ENCODE results near the gene DNTTIP2.
"Not testable (repeated sequence)": the region's sequence is repeated elsewhere in the genome, so short reads cannot be mapped to it uniquely, and the experiment has no call there.

Gene DNTTIP2

GRCh38 chr1:93878889-93879586, at the start of gene DNTTIP2:
Gene DNTTIP2 (minus strand): TSS chr1:93879206. CDS start chr1:93879148, 58 bp downstream.
- peak; percentile 91 for DNase-seq
- no peaks in the 10 kb centered on the region for H3K27me3 Mint-ChIP-seq
- H3K9me3 Mint-ChIP-seq: no peaks in the 10 kb centered on the region
- H3K27ac Mint-ChIP-seq: peak within 1 kb of the TSS; percentile 100
- H3K4me1 Mint-ChIP-seq (ENCODE audit: low read depth): peaks cover 52% of the 10 kb centered on the region
- peaks cover 61% of the 10 kb centered on the region for H3K36me3 Mint-ChIP-seq (ENCODE audit: low read depth)
- H3K4me3 Mint-ChIP-seq: peak within 1 kb of the TSS; percentile 98

- no peak overlapping the region for H3K27ac Mint-ChIP-seq
Measured at GRCh38 chr1:93925206-93925605, 46.2 kb upstream of the DNTTIP2 start.

GRCh38 chr1:93919780-93920179, 40.8 kb upstream of the DNTTIP2 start:
- H3K4me3 Mint-ChIP-seq: no peak overlapping the region
- no peak for DNase-seq
- no peaks in the 10 kb centered on the region for H3K4me1 Mint-ChIP-seq (ENCODE audit: low read depth)
- H3K36me3 Mint-ChIP-seq (ENCODE audit: low read depth): no peaks in the 10 kb centered on the region
- no peak overlapping the region for H3K27ac Mint-ChIP-seq
- no peaks in the 10 kb centered on the region for H3K9me3 Mint-ChIP-seq
- H3K27me3 Mint-ChIP-seq: no peaks in the 10 kb centered on the region

More at GRCh38 chr1:93925206-93925605, 46.2 kb upstream of the DNTTIP2 start:
- Mint-ChIP-seq H3K27me3 (no peaks in the 10 kb centered on the region), H3K4me1 (ENCODE audit: low read depth) (no peaks in the 10 kb centered on the region), H3K36me3 (ENCODE audit: low read depth) (no peaks in the 10 kb centered on the region), H3K4me3 (no peak overlapping the region), H3K9me3 (peaks cover 24% of the 10 kb centered on the region)
- DNase-seq: no peak

DNA sequence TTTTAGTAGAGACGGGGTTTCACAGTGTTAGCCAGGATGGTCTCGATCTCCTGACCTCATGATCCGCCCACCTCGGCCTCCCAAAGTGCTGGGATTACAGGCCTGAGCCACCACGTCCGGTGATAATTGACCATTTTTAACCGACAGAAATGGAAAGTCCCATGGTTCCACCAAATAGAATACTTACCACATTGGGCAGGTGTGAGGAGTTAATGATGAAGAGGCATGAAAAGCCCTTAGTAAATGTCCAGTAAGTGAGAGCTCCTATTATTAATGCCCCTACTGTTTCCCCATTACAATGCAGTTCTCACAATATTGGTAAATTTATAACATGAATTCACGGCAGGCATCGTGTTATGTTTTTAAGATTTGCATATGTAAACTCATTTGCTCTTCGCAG, 38.3 kb upstream of the DNTTIP2 start:
- no peaks in the 10 kb centered on the region for H3K27me3 Mint-ChIP-seq
- H3K36me3 Mint-ChIP-seq (ENCODE audit: low read depth): no peaks in the 10 kb centered on the region
- DNase-seq: no peak
- no peak overlapping the region for H3K4me3 Mint-ChIP-seq
- no peaks in the 10 kb centered on the region for H3K4me1 Mint-ChIP-seq (ENCODE audit: low read depth)
- H3K9me3 Mint-ChIP-seq: no peaks in the 10 kb centered on the region
- no peak overlapping the region for H3K27ac Mint-ChIP-seq

GRCh38 chr1:93910880-93911279, 31.9 kb upstream of the DNTTIP2 start:
- peaks cover 29% of the 10 kb centered on the region for H3K4me1 Mint-ChIP-seq (ENCODE audit: low read depth)
- H3K27me3 Mint-ChIP-seq; DNase-seq; H3K27ac Mint-ChIP-seq; H3K4me3 Mint-ChIP-seq; H3K36me3 Mint-ChIP-seq (ENCODE audit: low read depth); H3K9me3 Mint-ChIP-seq: not testable (repeated sequence)

- Mint-ChIP-seq H3K36me3 (ENCODE audit: low read depth) (peaks cover 2% of the 10 kb centered on the region), H3K9me3 (peaks cover 3% of the 10 kb centered on the region), H3K4me1 (ENCODE audit: low read depth) (peaks cover 32% of the 10 kb centered on the region), H3K27me3 (no peaks in the 10 kb centered on the region), H3K4me3 (peak overlapping the region; percentile 84), H3K27ac (peak overlapping the region; percentile 89)
- DNase-seq: no peak
Measured at GRCh38 chr1:93910305-93910704, 31.3 kb upstream of the DNTTIP2 start.

DNA sequence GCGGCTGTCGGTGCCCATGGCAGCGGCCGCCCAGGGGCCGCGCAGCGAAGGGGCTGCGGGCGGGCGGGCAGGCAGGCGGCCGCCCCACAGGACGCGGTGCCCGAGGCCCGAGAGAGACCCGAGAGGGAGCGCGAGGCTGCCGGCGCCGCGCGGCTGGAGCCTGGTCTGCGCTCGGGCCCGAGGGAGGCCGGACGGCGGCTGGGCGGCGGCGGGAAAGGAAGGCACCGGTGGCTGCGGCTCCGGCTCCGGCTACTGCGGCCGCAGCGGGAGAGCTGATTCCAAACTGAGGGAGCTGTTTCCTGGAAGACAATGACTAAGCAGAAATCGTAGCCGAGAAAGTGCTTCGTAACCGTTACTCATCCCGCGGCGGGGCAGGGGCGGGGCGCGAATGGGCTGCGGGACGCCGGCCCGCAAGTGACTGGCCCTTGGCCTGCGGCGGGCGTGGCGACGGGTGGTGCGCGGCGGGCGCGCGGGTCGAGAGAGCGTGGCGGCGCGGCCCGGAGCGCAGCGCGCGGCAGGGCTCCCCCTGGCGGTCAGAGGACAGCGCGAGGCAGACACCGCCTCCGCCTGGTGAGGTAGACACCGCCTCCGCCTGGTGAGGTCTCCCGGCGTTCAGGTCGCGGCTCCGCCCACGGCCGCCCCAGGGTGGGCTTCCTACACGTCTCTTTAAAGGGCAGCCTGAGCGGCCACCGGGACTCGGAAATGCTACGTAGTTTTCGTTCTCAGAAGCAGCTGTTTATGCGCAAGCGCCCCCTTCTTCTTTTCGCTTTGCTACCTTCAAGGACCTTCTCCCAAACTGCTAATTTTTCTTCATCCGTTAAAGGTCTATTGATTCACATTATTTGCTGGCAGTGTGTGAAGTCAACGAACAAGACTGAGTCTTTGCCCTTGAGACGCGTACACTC, 30.4 kb upstream of the DNTTIP2 start, which contains the start of gene GCLM:
Gene GCLM, minus strand, starts transcription at position 285 of the 905 bp plus-strand sequence. Its CDS starts 267 bp downstream, at position 18.
- peaks cover 38% of the 10 kb centered on the region for H3K4me1 Mint-ChIP-seq (ENCODE audit: low read depth)
- peak within 1 kb of the TSS; percentile 84 for H3K4me3 Mint-ChIP-seq
- peaks cover 2% of the 10 kb centered on the region for H3K36me3 Mint-ChIP-seq (ENCODE audit: low read depth)
- peak; percentile 95 for DNase-seq
- no peaks in the 10 kb centered on the region for H3K27me3 Mint-ChIP-seq
- peaks cover 3% of the 10 kb centered on the region for H3K9me3 Mint-ChIP-seq
- H3K27ac Mint-ChIP-seq: peak within 1 kb of the TSS; percentile 91

DNA sequence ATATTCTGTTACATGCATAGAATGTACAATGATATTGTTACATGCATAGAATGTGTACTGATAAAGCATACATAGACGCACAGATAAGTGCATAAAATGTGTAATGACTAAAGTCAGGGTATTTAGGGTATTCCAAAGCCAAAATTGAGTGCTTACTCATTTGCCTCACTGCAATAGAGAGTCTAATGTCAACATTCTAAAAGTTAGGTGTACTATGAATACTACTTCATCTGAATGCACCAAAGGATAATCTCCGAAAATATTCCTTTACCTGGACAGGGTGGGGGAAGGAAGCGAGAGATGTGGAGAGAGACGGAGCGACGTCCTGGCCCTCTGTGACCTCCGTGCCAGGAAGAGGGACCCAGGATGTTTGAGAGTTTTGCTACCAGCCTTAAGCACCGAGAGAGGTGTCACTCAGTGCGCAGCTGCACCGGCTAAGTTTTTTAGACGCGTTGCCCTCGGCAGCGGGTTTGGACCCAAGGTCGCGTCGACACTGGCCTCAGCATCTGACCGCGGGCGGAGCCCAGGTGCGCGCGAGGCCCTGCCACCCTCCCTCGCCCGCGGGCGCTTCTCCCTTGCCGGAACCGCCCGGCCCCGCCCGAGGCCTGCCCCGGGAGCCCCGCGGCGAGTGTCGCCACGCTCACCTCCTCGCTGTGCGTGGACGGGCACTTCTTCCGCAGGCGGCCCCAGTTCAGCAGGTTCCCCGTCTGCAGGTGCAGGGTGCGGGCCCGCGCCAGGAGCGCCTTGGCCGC, 29.6 kb upstream of the DNTTIP2 start:
- DNase-seq: peak; percentile 77
- H3K4me1 Mint-ChIP-seq (ENCODE audit: low read depth): peaks cover 46% of the 10 kb centered on the region
- peaks cover 3% of the 10 kb centered on the region for H3K9me3 Mint-ChIP-seq
- peak overlapping the region; percentile 88 for H3K27ac Mint-ChIP-seq
- peaks cover 10% of the 10 kb centered on the region for H3K36me3 Mint-ChIP-seq (ENCODE audit: low read depth)
- H3K27me3 Mint-ChIP-seq: no peaks in the 10 kb centered on the region
- H3K4me3 Mint-ChIP-seq: peak overlapping the region; percentile 83

DNA sequence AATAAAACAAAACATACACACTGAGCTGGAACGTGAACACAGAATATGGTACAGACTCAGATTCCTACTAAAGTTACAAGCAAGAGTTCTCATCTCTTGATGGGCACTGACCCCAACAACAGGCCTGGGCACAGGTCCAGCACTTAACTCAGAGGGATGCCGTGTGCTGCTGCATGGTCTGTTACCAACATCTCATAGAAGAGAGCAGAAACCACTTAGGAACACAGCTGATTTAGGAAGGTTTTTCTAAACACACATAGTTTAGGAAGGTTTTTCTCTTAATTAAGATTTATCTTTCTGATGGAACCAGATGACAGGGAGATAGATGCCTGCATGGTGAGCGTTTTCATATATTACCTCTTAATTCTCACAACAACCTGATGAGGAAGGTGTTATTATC, 28.7 kb upstream of the DNTTIP2 start:
- peaks cover 46% of the 10 kb centered on the region for H3K4me1 Mint-ChIP-seq (ENCODE audit: low read depth)
- H3K4me3 Mint-ChIP-seq: peak overlapping the region; percentile 83
- DNase-seq: no peak
- H3K27me3 Mint-ChIP-seq: no peaks in the 10 kb centered on the region
- peak overlapping the region; percentile 1 for H3K27ac Mint-ChIP-seq
- peaks cover 11% of the 10 kb centered on the region for H3K36me3 Mint-ChIP-seq (ENCODE audit: low read depth)
- peaks cover 3% of the 10 kb centered on the region for H3K9me3 Mint-ChIP-seq

- peaks cover 17% of the 10 kb centered on the region for H3K36me3 Mint-ChIP-seq (ENCODE audit: low read depth)
- peaks cover 46% of the 10 kb centered on the region for H3K4me1 Mint-ChIP-seq (ENCODE audit: low read depth)
- H3K27me3 Mint-ChIP-seq: no peaks in the 10 kb centered on the region
- H3K4me3 Mint-ChIP-seq: no peak overlapping the region
- no peak overlapping the region for H3K27ac Mint-ChIP-seq
- H3K9me3 Mint-ChIP-seq: peaks cover 3% of the 10 kb centered on the region
- no peak for DNase-seq
Measured at GRCh38 chr1:93906480-93906879, 27.5 kb upstream of the DNTTIP2 start.

GRCh38 chr1:93905734-93906133, 26.7 kb upstream of the DNTTIP2 start:
- Mint-ChIP-seq H3K27ac (peak overlapping the region; percentile 5), H3K9me3 (peaks cover 3% of the 10 kb centered on the region), H3K4me3 (no peak overlapping the region), H3K4me1 (ENCODE audit: low read depth) (peaks cover 47% of the 10 kb centered on the region), H3K36me3 (ENCODE audit: low read depth) (peaks cover 24% of the 10 kb centered on the region), H3K27me3 (no peaks in the 10 kb centered on the region)
- no peak for DNase-seq

DNA sequence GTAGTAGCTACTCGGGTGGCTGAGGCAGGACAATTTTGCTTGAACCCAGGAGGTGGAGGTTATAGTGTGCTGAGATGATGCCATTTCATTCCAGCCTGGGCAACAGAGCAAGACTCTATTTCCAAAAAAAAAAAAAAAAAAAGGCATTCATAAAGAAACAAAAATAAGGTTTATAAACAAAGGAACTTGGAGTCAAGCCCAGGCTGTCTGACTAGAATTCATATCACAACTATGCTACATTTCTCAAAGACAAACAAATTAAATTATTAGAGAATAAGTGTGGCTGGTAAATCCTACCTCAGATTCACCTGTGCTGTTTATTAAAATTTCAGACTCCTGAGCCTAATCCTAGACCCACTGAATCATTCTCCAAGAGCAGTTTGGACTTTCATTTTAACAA, 26.0 kb upstream of the DNTTIP2 start:
- H3K4me1 Mint-ChIP-seq (ENCODE audit: low read depth): peaks cover 47% of the 10 kb centered on the region
- H3K27ac Mint-ChIP-seq: peak overlapping the region; percentile 22
- H3K27me3 Mint-ChIP-seq: no peaks in the 10 kb centered on the region
- H3K4me3 Mint-ChIP-seq: no peak overlapping the region
- H3K9me3 Mint-ChIP-seq: peaks cover 1% of the 10 kb centered on the region
- DNase-seq: no peak
- peaks cover 29% of the 10 kb centered on the region for H3K36me3 Mint-ChIP-seq (ENCODE audit: low read depth)

- no peak for DNase-seq
- Mint-ChIP-seq H3K9me3 (no peaks in the 10 kb centered on the region), H3K4me3 (no peak overlapping the region), H3K36me3 (ENCODE audit: low read depth) (peaks cover 34% of the 10 kb centered on the region), H3K4me1 (ENCODE audit: low read depth) (peaks cover 46% of the 10 kb centered on the region), H3K27me3 (no peaks in the 10 kb centered on the region), H3K27ac (peak overlapping the region; percentile 15)
Measured at GRCh38 chr1:93904228-93904627, 25.2 kb upstream of the DNTTIP2 start.

DNA sequence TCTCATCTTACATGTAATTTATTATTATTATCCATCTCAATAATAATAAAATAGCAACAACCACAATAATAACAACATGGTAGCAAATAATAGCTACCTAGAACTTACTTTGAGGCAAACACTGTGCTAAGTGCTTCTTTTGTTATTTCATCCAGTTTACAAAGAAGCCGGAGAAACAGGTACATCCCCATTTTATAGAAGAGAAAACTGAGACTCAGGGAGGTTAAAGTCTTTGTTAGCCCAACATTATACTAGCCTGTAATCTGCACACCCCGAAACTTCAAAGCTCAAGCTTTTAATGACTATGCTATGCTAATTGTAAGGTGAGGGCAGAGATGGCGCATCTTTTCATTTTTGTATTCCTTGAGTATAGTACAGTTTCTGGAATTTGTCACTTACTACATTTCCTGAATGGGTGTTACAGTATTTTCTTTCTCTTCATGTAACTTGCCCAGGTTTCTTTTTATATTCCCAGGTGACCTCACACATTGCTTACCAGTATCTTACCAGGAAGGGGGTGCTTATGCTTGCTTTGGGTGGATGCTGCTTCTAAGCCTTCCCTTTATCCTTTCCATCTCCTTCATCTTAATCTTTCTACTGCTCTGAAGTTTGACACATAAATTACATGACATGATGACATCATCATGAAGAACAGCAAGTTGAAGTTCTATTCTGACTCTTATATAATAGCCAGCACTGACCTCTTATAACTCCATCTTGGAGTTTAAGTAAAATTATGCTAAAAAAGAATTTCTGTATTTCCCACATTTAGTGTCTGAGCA, 21.9 kb upstream of the DNTTIP2 start:
- Mint-ChIP-seq H3K9me3 (no peaks in the 10 kb centered on the region), H3K4me3 (no peak overlapping the region), H3K27ac (no peak overlapping the region), H3K4me1 (ENCODE audit: low read depth) (peaks cover 24% of the 10 kb centered on the region), H3K27me3 (no peaks in the 10 kb centered on the region), H3K36me3 (ENCODE audit: low read depth) (peaks cover 54% of the 10 kb centered on the region)
- no peak for DNase-seq

Measured in activated T-cell treated with anti-CD3 and anti-CD28 coated beads, Interleukin-2, amount 50 U/mL, for 24 hours (primary cell).